NCI-H2171 (cell line): ENCODE measurements around the gene PCNX3.

Experiments used
- DNase-seq: peaks from one replicate; lab custom pipeline; 2025; lab: John Stamatoyannopoulos, UW

Gene PCNX3

DNA sequence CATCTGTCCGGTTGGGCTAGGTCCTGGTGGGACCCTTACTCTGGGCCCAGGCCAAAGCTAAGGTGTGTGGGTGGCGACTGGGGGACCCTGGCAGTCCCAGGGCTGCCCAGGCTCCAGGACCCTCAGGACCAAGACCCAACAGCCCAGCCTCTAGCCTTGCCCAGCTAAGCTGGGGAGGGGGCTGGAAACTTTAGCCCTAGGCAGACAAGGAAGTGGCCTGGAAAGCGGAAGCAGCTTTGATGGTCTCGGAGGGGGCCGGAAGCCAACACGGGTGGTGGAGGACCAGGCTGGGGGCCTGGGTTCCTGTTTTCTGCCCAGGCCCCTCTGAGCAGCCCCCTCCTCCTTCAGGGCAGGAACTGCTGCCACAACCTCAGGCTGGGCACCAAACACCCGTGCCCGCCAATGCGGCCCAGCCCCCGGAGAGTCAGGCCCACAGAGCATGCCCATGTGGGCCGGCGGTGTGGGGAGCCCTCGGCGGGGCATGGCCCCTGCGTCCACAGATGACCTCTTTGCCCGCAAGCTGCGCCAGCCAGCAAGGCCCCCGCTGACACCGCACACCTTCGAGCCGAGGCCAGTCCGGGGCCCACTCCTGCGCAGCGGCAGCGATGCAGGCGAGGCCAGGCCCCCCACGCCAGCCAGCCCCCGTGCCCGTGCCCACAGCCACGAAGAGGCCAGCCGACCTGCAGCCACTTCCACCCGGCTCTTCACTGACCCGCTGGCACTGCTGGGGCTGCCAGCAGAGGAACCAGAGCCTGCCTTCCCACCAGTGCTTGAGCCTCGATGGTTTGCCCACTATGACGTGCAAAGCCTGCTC, 25.1 kb downstream of the PCNX3 start:
- no peak for DNase-seq

DNA sequence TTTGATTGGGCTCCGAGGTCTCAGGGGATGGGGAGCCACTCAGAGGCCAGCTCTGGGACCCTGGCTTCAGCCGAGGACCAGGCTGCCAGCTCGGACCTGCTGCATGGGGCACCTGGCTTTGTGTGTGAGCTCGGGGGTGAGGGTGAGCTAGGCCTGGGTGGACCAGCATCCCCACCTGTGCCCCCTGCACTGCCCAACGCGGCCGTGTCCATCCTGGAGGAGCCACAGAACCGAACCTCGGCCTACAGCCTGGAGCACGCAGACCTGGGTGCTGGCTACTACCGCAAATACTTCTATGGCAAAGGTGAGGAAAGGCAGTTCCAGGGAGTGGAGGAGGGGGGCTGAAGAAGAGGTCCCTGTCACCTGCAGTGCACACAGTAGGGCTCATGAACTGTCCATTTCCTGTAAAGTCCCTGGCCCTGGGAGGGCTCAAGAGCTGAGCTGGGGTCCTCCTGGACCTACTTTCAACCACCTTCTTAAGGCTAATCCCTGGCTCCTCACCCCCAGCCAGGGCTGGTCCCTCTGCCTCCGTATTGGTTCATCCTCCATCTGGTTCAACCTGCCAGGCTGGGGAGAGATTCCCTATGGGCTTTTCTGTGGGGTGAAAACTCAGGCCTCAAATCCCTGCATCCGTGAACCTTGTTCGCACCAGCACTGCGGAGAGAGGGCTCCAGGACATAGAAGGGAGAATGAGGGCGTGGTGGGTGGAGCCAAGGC, 25.9 kb downstream of the PCNX3 start:
- DNase-seq, result no peak

DNA sequence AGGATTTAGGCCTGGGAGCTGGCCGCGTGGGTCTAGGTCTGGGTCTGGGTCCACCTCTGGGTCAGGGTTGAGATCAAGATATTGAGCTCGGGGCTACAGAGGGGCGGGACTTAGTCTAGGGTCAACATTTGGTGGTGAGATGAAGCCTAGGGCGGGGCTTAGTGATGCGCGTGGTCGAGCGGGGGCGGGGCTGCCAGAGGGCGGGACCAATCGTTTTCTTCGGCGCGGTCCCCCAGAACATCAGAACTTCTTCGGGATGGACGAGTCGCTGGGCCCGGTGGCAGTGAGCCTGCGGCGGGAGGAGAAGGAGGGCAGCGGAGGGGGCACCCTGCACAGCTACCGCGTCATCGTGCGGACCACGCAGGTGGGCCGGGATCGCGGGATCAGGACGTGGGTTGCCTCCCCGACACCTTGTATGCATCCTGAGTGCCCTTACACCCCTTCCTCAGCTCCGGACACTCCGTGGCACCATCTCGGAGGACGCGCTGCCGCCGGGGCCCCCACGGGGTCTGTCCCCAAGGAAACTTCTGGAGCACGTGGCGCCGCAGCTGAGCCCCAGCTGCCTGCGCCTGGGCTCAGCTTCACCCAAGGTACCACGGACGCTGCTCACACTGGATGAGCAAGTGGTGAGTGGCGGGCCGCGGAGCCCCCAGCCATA, 26.6 kb downstream of the PCNX3 start:
- DNase-seq, result no peak

DNA sequence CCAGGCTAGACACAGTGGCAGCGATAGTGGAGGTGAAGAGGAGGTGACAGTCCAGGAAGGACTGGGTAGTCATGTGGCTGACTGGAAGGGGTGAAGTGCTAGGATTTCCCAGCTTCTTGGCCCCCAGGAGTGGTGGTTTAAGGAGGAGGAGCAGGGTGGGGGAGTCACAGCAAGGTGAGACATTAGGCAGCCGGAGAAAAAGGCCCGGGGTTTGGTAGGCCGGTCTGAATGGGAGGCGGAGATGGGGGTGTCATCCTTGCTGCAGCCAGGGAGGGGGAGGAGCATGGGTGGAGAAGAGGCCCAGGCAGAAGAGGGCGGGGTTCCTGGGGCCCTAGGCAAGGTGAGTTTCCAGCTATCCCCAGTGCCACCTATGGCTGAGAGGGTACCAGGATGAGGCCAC, 28.4 kb downstream of the PCNX3 start:
- no peak for DNase-seq

DNA sequence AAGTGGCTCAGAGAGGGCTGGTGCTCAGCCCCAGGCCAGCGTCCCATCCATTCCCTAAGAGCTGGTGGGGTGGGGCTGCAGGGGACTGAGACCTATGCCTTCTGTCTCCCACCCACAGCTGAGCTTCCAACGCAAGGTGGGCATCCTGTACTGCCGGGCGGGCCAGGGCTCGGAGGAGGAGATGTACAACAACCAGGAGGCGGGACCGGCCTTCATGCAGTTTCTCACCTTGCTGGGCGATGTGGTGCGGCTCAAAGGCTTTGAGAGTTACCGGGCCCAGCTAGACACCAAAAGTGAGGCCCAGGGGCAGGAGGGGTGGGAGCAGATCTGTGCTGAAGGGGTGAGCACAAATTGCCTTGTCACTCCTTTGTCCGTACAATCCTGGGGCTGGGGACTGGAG, 29.3 kb downstream of the PCNX3 start:
- no peak for DNase-seq

DNA sequence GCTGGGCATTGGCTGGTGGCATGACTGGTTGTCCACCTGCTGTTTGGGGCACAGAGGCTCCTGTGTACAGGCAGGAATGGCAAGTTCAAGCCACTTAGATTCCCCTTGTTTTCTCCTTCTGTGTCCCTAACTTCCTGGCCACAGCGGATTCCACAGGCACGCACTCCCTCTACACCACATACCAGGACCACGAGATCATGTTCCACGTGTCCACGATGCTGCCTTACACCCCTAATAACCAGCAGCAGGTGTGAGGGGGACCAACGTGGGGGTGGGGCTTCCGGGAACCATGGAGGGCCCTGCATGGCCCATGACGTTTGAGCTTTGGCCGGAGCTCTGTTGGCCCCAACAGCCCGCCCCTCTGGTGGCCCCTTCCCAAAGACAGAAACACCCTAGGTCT, 30.1 kb downstream of the PCNX3 start:
- DNase-seq, result no peak

DNA sequence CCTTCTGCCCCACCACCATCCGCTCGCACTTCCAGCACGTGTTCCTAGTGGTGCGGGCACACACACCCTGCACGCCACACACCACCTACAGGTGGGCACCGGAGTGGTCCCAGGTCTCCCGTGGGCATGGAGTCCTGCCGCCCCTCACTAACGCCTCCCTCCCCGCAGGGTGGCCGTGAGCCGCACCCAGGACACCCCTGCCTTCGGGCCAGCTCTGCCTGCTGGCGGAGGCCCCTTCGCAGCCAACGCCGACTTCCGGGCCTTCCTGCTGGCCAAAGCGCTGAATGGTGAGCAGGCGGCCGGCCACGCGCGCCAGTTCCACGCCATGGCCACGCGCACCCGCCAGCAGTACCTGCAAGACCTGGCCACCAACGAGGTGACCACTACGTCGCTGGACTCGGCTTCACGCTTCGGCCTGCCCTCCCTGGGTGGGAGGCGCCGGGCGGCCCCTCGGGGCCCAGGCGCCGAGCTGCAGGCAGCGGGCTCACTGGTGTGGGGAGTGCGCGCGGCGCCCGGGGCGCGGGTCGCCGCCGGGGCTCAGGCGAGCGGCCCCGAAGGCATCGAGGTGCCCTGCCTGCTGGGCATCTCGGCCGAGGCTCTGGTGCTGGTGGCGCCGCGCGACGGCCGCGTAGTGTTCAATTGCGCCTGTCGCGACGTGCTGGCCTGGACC, 30.8 kb downstream of the PCNX3 start:
- DNase-seq, result no peak

DNA sequence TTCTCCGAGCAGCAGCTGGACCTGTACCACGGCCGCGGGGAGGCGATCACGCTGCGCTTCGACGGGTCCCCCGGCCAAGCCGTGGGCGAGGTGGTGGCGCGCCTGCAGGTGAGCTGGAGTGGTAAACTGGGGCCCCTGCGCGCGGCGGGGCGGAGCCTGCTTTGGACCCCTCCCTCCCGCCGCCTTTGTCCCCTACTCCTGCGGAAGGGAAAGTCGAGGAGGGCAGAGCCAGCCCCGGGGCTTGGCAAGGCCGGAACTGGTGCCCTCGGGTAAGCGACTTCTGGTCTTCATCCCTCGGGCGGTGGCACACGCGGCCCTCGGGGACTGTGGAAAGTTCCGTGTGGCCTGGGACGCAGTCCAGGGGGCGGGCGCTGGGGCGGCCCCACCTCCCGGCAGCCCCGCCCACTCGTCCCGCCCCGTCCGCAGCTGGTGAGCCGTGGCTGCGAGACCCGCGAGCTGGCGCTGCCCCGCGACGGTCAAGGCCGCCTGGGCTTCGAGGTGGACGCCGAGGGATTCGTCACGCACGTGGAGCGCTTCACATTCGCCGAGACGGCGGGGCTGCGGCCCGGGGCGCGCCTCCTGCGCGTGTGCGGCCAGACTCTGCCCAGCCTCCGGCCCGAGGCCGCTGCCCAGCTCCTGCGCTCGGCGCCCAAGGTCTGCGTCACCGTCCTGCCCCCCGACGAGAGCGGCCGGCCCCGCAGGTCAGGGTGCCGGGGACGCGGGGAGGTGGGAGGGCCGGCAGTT, 31.6 kb downstream of the PCNX3 start:
- no peak for DNase-seq

DNA sequence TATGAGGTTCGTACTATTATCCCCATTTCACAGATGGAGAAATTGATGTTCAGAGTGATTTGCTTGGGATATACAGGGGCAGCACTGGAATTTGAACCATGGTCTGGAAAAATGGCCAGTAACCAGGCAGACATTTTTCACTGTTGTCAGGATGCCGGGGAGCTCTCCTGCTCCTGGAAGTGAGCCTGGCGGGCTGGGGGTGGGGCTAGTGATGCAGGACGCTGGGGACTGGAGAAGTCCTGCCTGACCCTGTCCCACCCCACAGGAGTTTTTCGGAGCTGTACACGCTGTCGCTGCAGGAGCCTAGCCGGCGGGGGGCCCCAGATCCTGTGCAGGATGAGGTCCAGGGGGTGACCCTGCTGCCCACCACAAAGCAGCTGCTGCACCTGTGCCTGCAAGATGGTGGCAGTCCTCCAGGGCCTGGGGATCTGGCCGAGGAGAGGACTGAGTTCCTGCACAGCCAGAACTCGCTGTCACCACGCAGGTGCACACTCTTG, 33.5 kb downstream of the PCNX3 start:
- DNase-seq, result no peak

DNA sequence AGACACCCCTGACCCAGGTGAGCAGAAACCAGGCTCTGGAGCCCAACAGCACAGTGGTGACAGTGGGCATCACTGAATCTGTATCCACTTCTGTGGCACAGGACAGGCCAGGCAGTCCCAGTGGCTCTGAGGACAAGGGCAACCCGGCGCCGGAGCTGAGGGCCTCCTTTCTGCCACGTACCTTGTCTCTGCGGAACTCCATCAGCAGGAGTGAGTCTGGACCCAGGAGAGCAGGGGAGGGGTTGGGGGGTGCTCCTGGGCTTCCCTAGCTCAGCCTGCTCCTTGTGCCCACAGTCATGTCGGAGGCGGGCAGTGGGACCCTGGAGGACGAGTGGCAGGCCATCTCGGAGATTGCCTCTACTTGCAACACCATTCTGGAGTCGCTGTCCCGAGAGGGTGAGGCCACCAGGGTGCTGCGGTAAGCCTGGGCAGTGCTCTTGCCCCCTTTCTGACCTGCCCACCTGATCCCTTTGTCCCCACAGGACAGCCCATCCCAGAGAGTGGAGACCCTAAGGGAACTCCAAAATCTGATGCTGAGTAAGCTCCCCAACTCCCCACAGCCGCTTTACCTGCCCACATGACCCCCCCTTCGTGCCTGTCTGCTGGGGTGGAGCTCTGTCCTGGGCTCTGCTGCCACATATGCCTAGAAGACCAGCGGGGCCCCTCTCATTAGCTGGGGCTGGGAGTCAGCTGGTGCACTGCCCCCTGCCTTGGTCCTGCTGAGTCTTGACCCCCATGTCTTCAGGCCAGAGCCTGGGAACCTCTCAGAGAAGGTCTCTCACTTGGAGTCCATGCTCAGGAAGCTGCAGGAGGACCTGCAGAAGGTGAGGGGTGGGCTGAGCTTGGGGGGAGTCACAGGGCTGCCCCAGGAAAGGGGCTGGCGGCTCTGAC, 34.3 kb downstream of the PCNX3 start:
- DNase-seq, result no peak

DNA sequence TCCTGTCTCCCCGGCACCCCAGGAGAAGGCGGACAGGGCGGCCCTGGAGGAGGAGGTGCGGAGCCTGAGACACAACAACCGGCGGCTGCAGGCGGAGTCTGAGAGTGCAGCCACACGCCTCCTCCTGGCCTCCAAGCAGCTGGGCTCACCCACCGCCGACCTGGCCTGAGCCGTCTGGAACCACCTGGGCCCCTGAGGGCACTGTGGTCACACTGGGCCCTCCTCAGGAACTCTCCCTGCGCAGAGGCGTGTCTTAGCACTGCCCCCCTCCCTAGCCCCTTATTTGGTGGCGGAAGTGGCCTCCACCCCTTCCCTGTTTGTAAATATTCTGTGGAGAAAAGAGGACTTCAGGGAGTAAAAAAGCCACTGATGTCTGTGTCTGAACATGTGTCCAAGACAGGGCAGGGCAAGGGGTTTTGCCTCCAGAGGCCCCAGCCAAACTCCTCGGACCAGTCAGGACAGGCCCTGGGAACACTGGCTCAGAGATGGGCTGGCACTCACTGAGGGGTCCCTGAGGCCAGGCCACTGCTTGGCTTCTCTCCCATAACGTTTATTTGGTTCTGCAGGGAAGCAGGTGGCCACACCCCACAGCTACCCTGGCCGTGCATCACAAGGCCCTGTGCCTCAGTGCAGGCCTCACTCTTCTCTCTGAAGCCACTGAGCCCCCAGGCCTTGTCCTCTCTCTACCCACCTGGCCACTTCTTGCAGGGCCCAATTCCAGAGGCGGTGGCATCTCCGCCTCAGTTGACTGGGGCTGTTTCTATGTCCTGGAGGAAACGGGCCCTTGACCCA, 35.2 kb downstream of the PCNX3 start:
- DNase-seq, result no peak

DNA sequence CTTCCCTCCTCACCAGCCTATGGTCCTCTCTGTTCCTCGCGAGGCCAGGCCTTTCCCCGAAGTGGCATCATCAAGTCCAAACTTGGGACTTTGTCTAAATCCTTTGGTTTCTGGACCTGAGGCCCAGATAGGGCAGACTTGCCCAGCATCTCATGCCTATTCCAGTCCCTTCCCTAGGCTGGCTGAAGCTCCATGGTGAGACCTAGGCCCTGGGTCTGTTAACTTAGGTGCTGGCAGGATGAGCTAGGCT, 35.7 kb downstream of the PCNX3 start:
- DNase-seq, result no peak

DNA sequence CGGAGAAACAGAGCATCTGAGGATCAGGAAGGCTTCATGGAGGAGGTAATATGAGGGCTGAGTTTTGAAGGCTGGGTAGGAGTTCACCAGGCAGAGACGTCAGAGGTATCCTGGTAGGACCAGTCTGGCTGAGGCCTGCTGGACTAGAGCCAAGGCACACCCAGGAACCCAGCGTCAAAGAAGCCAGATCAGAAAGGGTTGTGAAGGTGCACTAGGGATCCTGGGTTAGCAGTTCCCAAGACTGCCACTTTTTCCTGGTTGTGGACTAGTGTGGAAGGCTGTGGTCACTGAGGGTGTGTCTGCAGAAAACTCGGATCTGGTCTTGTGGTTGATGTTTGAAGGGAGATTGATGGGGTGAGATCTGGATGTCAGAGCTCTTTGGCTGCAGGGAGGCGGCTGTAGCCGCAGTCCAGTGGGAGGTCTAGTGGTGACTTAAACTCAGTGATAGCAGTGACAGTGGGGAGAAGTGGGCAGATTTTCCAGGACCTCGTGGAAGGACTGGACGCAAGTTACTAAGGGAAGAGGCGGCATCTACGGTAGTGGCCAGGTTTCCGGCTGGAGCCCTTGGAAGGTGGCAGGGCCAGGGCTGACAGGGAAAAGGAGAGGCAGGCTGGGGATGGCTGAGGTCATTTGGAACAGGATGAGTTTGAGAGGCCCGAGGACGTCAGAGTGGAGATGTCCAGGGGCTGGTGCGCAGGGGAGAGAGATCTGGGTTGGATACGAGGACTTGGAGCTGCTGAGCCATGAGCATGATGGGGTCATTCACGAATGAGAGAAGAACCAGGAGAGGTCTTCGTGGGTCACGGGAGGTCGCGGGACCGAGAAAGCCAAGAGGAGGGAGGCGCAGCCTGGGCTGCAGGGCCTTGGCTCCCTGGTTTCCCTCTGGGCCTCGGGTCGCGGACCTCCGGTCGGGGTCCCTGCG, 36.3 kb downstream of the PCNX3 start:
- DNase-seq, result no peak

DNA sequence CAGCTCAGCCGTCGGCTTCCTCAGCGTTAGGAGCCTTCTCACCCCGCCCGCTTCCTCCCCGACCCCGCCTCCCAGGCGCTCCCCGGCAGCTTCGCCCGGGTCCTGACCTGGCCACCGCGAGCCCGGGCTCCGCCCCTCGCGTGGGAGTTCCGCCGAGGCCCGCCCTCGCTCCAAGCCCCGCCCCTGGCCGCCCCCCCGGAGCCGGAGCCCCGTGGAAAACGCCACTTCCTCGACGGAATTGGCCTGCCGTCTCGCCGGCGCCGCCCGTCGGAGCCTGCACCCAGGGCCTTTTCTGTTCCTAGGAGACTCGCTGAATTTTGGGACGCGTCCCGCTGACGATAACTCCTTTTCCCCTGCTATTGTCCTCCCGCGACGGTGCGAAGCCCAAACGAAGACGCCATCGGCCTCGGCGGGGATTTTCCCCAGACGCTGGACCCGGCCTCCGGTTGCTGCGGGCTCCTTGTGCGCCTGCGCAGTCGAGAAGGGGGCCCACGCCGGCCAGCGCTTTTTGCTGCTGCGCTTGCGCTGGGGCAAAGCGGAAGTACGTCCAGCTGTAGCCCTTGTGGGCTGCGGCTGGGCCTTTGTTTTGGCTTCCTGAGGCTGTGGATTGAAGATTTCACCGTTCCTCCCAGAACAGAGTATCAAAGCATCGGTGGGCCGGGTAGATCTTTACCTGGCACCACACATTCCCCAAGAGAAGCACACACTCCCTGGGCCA, 37.1 kb downstream of the PCNX3 start:
- peak; percentile 80 for DNase-seq

DNA sequence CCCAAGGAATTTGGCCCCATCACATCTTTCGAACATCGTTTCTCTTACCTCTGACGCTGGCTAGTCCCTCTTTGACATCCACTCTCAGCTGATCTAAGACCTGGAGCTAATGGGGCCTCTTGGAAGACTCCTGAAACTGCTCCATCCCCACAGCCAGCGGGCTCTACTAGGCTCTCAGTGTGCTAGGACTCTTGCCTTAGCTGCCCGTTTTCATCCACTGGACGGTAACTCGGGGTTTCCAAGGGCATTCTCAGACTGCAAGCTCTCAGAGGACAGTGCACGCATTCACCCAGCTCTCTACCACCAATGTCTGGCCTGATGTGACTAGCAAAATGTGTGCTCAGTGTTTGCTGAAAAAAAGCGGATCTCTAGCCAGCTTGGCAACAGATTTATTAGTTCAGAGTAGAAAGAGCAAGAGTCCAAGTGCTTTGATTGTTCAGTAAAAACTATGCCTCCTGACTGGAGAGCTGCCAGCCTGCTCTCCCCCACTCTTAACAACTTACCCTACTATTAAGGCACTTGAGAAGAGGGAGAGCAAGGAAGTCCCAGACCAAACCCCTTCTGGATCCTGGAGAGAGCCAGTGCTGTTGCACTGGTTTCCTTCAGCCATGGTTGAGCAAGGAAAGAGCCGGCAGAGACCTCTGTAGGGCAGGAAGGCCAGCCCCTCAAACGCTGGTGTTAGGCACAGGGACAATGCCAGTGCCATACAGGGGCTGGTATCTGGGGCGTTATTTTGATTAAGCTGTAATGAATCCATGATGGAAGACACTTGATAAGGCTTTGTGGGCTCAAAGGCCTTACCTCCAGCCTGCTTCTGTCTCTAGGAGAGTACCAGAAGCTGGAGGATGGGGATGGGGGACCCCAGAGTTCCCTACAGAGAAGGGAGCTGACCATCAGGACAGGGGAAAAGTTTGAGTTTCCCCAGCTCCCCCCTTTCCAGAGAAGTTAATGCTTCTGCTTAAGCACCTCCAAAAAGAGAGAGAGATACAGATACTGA, 38.0 kb downstream of the PCNX3 start:
- no peak for DNase-seq

DNA sequence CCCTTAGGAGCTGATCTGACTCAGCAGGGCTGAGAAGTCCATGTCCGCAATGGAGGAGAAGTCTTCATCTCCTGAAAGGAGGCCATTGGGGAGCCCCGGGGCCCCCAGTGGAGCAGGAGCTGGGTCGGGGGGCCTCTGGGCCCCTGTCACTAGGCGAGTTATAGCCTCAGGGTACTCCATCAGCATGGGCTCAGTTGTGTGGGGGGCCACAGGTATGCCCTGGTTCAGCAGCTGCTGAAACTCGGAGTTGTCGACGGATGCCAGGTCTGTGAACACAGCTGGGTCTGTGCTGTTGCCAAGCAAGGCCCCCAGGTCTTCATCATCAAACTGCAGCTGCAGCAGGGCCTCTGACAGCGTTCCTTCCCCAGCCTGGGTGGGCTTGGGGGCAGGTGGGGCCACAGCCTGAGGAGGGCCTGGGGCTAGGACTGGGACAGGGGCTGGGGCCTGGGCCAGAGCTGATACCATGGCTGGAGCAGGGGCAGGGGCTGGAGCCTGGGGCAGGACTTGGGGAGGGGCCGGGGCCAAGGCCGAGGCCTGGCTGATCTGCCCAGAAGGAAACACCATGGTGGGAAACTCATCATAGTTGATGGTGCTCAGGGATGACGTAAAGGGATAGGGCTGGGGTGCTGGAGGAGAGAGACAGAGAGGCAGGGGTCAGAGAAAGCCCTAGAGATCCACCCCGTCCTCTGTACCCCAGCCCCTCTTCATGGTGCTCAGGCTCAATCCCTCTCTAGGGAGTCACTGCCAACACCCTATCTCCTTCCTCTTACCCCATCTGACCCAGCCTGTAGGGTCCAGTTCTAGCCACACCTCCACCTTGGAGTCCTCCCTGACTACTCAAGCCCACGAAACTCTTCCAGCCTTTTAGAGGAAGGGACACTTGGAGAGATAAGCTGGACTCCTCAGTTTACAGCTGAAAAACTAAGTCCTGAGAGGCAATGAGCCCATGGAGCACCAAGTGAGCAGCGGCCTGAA, 39.1 kb downstream of the PCNX3 start:
- DNase-seq, result no peak
